Gastrocnemius medialis (tissue), 4 donors: ENCODE data around the gene DAG1. TPM values are rescaled to one million over a fixed set of nuclear protein-coding genes. Genes with fewer than 3 reads are reported as not detected.
A peak's percentile ranks its signal among the peaks of the same experiment; 100 is the strongest.

Experiments used
- ATAC-seq, 2 donors: fragments of 150-250 bp; one replicate each; pipeline ENCODE4 v1.9.1; 2016
- DNase-seq, 2 donors: peaks; one replicate each; pipeline ENCODE4 v3.0.0-alpha.2; 2019
- H3K27ac ChIP-seq, 4 donors: fragments of 200-600 bp; sonication (generic); 1 replicate in 1 of 4; 2 replicates in 3 of 4; pipeline ENCODE4 v1.5.1; 2016 to 2018; ENCODE audit warnings: mild to moderate bottlenecking in 2 of 4, moderate library complexity in 1 of 4
- H3K27me3 ChIP-seq, 3 donors: fragments of 200-600 bp; sonication (generic) in 2 of 3; 1 replicate in 1 of 3; 2 replicates in 2 of 3; pipeline versions ENCODE4 v1.5.1 to v1.6.0; 2016 to 2019; ENCODE audit warnings: mild to moderate bottlenecking in 1 of 3, moderate library complexity in 1 of 3
- H3K36me3 ChIP-seq, 2 donors: fragments of 200-600 bp; sonication (generic) in 1 of 2; one replicate each; pipeline ENCODE4 v1.5.1; 2017 to 2018
- H3K4me1 ChIP-seq, 2 donors: fragments of 200-600 bp; sonication (generic) in 1 of 2; one replicate each; pipeline ENCODE4 v1.5.1; 2016 to 2017; ENCODE audit warnings: mild to moderate bottlenecking in 2 of 2
- H3K4me3 ChIP-seq, 4 donors: fragments of 200-600 bp; sonication (generic) in 3 of 4; 1 replicate in 1 of 4; 2 replicates in 3 of 4; pipeline ENCODE4 v1.5.1; 2016 to 2019; ENCODE audit warnings: mild to moderate bottlenecking in 2 of 4
- H3K9me3 ChIP-seq, 3 donors: fragments of 200-600 bp; sonication (generic) in 2 of 3; 1 replicate in 1 of 3; 2 replicates in 2 of 3; pipeline ENCODE4 v1.5.1; 2016 to 2019
- POLR2A ChIP-seq, 2 donors: fragments of 450-650 bp; IDR thresholded peaks; one replicate each; pipeline ENCODE4 v1.6.1; 2017; ENCODE audit warnings: antibody characterized with exemption in 2 of 2, mild to moderate bottlenecking in 2 of 2, moderate library complexity in 2 of 2
- in situ Hi-C, 4 donors: fragments of 200-750 bp; cut with MboI; loops; one replicate each; pipeline versions ENCODE4 v1.15.0 to v1.8.0; 2017; ENCODE audit warnings: low sequenced_read_pairs in 4 of 4
- intact Hi-C: fragments of 100-400 bp; cut with DNase I; formaldehyde crosslinking; loops from one replicate; pipeline ENCODE4 v1.15.1; 2023; ENCODE audit warnings: low total_unique reads
- total RNA-seq, 4 donors: library from RNA; depleted of rRNA; stranded (reverse); fragments of >200 nt; gene quantifications; one replicate each; pipeline versions ENCODE4 v1.1.0 to v1.2.3, GENCODE V29; 2016
- TF ChIP-seq, protein P1 (sequence below), 5 experiments: fragments of 450-650 bp in 3 of 5; fragments of 200-600 bp in 2 of 5; sonication (generic) in 2 of 5; IDR thresholded peaks in 4 of 5; conservative IDR thresholded peaks in 1 of 5; 1 replicate in 4 of 5; 2 replicates in 1 of 5; pipeline ENCODE4 v1.5.1; 2016 to 2019; ENCODE audit warnings: antibody characterized with exemption in 5 of 5, mild to moderate bottlenecking in 3 of 5, moderate library complexity in 3 of 5

DAG1 gene
- total RNA-seq, 4 donors from 2014 or later: 95.0 to 177 (median 109) TPM

DNA sequence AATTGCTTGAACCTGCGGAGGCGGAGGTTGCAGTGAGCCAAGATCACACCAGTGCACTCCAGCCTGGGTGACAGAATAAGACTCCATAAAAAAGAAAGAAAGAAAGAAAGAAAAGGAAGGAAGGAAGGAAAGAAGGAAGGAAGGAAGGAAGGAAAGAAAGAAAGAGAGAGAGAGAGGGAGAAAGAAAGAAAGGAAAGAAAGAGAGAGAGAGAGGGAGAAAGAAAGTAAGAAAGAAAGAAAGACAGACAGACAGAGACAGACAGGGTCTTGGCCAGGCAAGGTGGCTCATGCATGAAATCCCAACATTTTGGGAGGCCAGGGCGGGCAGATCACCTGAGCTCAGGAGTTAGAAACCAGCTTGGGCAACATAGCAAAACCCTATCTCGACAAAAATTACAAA lies 16.4 kb upstream of the DAG1 start:
- no peaks in the 10 kb centered on the region for H3K27me3 ChIP-seq
- no peaks in the 10 kb centered on the region for H3K36me3 ChIP-seq
- in situ Hi-C loops: loop anchor here in 2 of 4 donors (5.0 to 10.0 kb wide), 3 partner anchors 81 to 289 kb away; partner anchors contain the start of genes CCDC71 (in 1 of the 2) and USP4 (in 1 of the 2)
- H3K27ac ChIP-seq: no peak overlapping the region
- no peak overlapping the region for H3K4me3 ChIP-seq
- no peaks in the 10 kb centered on the region for H3K9me3 ChIP-seq
- H3K4me1 ChIP-seq: peaks cover 12 to 15% of the 10 kb centered on the region in 2 donors
- TF ChIP-seq POLR2A (IDR thresholded peaks at IDR 0.05): no peak
- TF ChIP-seq, protein P1, sequence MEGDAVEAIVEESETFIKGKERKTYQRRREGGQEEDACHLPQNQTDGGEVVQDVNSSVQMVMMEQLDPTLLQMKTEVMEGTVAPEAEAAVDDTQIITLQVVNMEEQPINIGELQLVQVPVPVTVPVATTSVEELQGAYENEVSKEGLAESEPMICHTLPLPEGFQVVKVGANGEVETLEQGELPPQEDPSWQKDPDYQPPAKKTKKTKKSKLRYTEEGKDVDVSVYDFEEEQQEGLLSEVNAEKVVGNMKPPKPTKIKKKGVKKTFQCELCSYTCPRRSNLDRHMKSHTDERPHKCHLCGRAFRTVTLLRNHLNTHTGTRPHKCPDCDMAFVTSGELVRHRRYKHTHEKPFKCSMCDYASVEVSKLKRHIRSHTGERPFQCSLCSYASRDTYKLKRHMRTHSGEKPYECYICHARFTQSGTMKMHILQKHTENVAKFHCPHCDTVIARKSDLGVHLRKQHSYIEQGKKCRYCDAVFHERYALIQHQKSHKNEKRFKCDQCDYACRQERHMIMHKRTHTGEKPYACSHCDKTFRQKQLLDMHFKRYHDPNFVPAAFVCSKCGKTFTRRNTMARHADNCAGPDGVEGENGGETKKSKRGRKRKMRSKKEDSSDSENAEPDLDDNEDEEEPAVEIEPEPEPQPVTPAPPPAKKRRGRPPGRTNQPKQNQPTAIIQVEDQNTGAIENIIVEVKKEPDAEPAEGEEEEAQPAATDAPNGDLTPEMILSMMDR (IDR thresholded peaks at IDR 0.05 in 4 of 5, conservative IDR thresholded peaks at IDR 0.05 in 1 of 5): no peak
- intact Hi-C loops: loop anchor here (1.0 kb wide), 1 partner anchor 218 kb away; no protein-coding TSS in a partner anchor
- no peak for ATAC-seq
- DNase-seq: no peak

DNA sequence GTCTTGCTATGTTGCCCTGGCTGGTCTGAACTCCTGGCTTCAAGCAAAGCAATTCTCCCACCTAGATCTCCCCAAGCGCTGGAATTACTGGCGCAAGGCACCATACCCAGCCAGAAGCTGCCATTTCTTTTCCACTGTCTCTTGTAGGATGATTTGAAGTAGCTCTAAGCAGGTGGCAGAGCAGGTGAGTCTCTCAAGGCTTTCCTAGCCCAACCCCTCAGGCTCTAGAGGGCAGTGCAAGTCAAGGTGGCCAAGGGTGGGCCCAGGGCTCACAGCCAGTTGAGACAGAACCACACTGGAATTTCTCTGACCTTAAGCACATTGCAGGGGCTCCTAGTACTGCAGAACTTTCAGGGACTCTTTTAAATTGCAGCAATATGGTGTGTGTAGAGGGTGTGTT lies 15.6 kb upstream of the DAG1 start:
- in situ Hi-C loops (loop anchor here in 2 of 4 donors (5.0 to 10.0 kb wide), 3 partner anchors 80 to 290 kb away; partner anchors contain the start of genes CCDC71 (in 1 of the 2) and USP4 (in 1 of the 2)), intact Hi-C loops (loop anchor here (1.0 kb wide), 1 partner anchor 217 kb away; no protein-coding TSS in a partner anchor)
- H3K36me3 ChIP-seq: no peaks in the 10 kb centered on the region
- no peaks in the 10 kb centered on the region for H3K9me3 ChIP-seq
- H3K4me3 ChIP-seq: no peak overlapping the region
- ATAC-seq (peak; percentile 44 to 73), DNase-seq (peak in 1 of 2 donors; percentile 42)
- TF ChIP-seq, protein P1 (IDR thresholded peaks at IDR 0.05 in 4 of 5, conservative IDR thresholded peaks at IDR 0.05 in 1 of 5): peak in 4 of 5 experiments; percentile 14 to 69 (median 32)
- no peak for TF ChIP-seq POLR2A (IDR thresholded peaks at IDR 0.05)
- peak overlapping the region; percentile 7 to 57 (median 28) for H3K27ac ChIP-seq
- peaks cover 18 to 20% of the 10 kb centered on the region in 2 donors for H3K4me1 ChIP-seq
- H3K27me3 ChIP-seq: no peaks in the 10 kb centered on the region

DNA sequence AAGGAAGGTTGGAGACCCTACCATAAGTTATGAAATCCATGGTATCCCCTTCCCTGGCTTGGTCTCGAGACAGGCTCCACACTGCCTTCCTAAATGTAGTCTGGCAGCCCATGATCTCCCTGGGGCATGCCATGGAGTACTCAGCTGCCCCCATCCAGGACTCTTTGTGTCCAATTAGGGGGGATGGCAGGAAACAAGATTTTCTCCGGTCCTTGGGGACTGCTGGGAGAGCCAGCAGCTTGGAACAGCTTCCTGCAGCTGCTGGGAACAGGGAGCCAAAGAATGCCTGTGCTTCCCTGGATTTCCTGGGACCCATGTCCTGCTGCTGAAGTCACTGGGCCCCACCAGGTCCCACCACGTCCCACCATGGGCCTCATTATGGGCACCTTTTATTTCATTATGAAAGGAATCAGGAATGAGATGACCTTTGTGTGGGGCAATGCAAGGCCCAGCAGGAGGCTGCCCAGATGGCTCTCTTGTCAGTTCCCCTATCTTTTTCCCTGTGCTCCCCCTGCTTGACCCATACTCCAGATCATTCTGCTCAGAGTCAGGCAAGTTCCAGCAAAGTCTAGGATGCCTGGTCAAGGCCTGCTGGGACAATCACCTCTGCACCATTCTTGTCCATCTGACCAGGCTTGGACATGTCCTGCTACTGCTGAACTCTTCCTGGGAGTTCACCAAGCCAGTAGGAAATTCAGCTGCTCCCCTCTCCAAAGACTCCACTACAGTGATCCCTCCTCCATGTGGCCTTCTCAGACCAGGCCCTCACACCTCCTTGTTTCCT lies 15.0 kb upstream of the DAG1 start:
- intact Hi-C loops: loop anchor here (1.0 to 5.0 kb wide), 3 partner anchors 62 to 216 kb away; no protein-coding TSS in a partner anchor
- Histone ChIP-seq H3K36me3 (no peaks in the 10 kb centered on the region), H3K9me3 (no peaks in the 10 kb centered on the region), H3K4me3 (no peak overlapping the region), H3K27ac (peak overlapping the region; percentile 7 to 57 (median 28)), H3K4me1 (peaks cover 20 to 26% of the 10 kb centered on the region in 2 donors), H3K27me3 (no peaks in the 10 kb centered on the region)
- in situ Hi-C loops: loop anchor here in 2 of 4 donors (5.0 to 10.0 kb wide), 3 partner anchors 80 to 290 kb away; partner anchors contain the start of genes CCDC71 (in 1 of the 2) and USP4 (in 1 of the 2)
- DNase-seq (no peak), ATAC-seq (peak; percentile 14 to 47)
- TF ChIP-seq, protein P1 (IDR thresholded peaks at IDR 0.05 in 4 of 5, conservative IDR thresholded peaks at IDR 0.05 in 1 of 5): no peak
- TF ChIP-seq POLR2A (IDR thresholded peaks at IDR 0.05): no peak

DNA sequence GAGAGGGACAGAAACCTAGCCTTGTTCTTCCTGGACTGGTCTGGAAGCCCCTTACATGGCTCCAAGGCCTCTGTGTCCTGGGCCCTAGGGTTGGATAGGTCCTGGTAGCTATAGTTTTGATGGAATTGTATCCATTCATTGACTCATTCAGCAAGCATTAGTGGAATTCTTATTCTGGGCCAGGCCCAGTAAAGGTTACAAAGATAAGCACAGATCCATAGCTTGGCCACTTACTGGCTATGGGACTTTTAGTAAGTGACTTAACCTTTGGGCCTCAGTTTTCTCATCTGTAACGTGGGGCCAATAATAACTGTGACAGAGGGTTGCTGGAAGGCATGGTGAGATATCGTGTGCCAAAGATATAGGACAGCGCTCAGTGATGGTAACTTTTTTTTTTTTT lies 13.6 kb upstream of the DAG1 start:
- Histone ChIP-seq H3K4me3 (no peak overlapping the region), H3K36me3 (no peaks in the 10 kb centered on the region), H3K27me3 (no peaks in the 10 kb centered on the region), H3K4me1 (peaks cover 20 to 29% of the 10 kb centered on the region in 2 donors), H3K9me3 (no peaks in the 10 kb centered on the region), H3K27ac (no peak overlapping the region)
- TF ChIP-seq POLR2A (IDR thresholded peaks at IDR 0.05): no peak
- TF ChIP-seq, protein P1 (IDR thresholded peaks at IDR 0.05 in 4 of 5, conservative IDR thresholded peaks at IDR 0.05 in 1 of 5): no peak
- ATAC-seq (no peak), DNase-seq (no peak)
- intact Hi-C loops: loop anchor here (5.0 kb wide), 2 partner anchors 61 to 81 kb away; no protein-coding TSS in a partner anchor
- in situ Hi-C loops: loop anchor here in 1 of 4 donors (10.0 kb wide), 2 partner anchors 78 to 292 kb away; partner anchors contain the start of gene CCDC71
